Activated CD4-positive, alpha-beta T cell treated with anti-CD3 and anti-CD28 coated beads, Interleukin-2, Interleukin-4, amounts not matched to agents 100 ng/mL and 50 ng/mL, durations not matched to agents 16 hours and 8 hours (primary cell): ENCODE results near the gene VEGFC.

Experiments used
- DNase-seq: peaks from one replicate; pipeline ENCODE4 v3.0.0-alpha.2; 2020; ENCODE audit warnings: low spot score

The VEGFC gene

GRCh38 chr4:176761872-176762271 lies 30.9 kb downstream of the VEGFC start:
- DNase-seq, result no peak

GRCh38 chr4:176760471-176760870 lies 32.3 kb downstream of the VEGFC start:
- no peak for DNase-seq

DNA sequence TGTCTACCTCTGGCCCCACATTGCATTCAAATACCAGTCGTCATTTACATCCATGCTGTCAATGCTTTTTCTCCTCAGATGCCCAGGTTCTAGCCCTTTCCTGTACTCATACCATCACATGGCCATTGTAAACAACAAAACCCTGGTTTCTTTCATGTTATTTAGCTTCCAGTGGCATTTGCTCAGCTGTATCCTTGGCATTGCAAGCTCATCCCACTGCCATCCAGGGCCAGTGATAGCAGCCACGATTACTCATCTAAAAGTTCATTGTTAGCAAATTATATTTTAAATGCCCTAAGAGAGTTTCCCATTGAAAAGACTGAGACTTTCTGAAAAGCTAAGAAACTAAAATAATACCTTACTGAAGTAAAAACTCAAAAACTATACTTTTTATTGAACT lies 34.0 kb downstream of the VEGFC start:
- no peak for DNase-seq

DNA sequence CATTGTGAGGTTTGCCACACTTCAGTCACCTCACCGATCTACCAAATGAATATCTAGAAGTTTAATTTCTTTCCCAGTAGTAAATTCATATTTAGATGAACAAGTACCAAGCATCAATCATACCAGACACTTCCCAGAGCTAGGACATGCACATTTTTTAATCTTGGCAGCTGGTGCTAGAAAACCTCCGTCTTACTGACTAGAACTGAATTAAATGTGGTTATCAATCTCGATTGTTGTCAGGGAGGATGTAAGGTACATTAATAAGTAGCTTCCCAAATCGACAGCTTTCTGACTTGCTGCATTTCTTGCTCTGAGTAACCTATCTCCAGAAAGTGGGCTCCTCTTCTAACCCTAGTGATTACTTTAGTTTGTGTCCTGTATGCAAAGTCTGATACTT lies 34.4 kb downstream of the VEGFC start:
- no peak for DNase-seq

- DNase-seq, result no peak
Measured at GRCh38 chr4:176755613-176756012, 37.1 kb downstream of the VEGFC start.

- no peak for DNase-seq
Measured at GRCh38 chr4:176755001-176755400, 37.7 kb downstream of the VEGFC start.

- no peak for DNase-seq
Measured at GRCh38 chr4:176753049-176753448, 39.7 kb downstream of the VEGFC start.

GRCh38 chr4:176752191-176752749 lies 40.5 kb downstream of the VEGFC start:
- no peak for DNase-seq

- DNase-seq, result no peak
Measured at GRCh38 chr4:176751061-176751460, 41.7 kb downstream of the VEGFC start.

- no peak for DNase-seq
Measured at GRCh38 chr4:176746846-176747245, 45.9 kb downstream of the VEGFC start.

GRCh38 chr4:176745902-176746301 lies 46.8 kb downstream of the VEGFC start:
- no peak for DNase-seq

DNA sequence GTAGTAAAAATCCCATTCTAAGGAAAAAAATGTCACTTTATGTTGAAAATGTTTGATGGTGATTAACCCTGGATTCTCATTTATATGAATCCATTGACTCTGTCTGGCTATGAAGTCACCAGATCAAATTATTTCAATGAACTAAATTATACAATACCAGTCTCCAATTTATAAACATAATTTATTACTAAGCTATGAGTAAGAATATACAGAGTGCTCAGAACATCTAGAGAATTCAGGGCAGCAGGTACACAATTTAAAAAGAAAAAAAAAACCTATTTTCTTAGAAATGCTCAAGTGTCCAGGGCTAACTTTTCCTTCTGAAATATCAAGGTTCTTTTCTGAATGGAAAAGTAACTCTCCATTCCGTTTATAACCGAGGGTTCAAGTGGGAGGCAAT lies 48.6 kb downstream of the VEGFC start:
- no peak for DNase-seq

- no peak for DNase-seq
Measured at GRCh38 chr4:176742211-176742610, 50.5 kb downstream of the VEGFC start.

GRCh38 chr4:176741253-176741652 lies 51.5 kb downstream of the VEGFC start:
- no peak for DNase-seq

- no peak for DNase-seq
Measured at GRCh38 chr4:176735300-176735699, 57.4 kb downstream of the VEGFC start.

DNA sequence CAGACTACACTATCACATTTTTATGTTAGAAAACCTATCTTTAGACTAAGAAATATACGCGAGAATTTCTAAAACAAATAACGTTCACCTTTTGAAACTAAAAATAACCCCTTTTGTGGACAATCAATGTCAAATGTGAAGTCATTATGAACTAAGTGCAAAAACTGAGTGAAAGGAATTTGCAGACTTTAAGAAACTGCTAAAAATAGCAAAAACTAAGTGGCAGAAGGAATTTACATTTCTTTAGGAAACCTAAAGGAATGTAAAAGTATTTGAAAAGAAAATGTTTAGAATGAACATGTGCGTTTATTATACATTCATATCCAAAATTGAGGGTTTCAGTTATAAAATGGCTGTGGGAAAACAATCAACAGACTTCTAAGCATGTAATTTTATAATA lies 58.3 kb downstream of the VEGFC start:
- no peak for DNase-seq

DNA sequence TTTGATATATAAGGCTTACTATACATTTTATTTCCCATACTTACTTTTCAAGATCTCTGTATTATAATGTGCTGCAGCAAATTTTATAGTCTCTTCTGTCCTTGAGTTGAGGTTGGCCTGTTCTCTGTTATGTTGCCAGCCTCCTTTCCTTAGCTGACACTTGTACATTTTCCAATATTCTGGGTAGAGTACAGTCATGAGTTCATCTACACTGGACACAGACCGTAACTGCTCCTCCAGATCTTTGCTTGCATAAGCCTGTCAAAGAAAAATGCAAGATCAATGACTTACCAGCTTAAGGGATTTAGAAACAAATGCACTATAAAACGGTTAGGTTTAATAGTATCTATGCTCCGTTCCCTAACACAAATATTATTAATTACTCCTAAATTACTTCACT lies 63.2 kb downstream of the VEGFC start:
- DNase-seq, result no peak

DNA sequence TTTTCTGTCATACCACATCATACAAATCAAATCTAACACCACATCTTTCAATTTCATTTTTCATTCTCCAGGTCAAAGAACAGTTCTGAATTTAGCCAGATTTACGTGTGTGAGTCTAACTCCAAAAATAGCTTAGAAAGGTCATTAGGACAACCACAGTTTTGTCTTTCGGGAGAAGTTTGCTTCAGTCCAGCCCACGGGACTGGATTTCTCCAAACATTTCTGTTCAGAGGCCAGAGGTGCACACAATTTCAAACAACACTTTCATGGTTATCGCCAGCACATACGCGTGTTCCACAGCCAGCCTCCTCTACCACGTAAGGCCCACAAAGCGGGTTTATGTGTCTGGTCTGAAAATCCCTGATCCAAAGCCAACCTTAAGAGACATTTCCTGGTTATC lies 65.9 kb downstream of the VEGFC start:
- no peak for DNase-seq

GRCh38 chr4:176721459-176721858 lies 71.3 kb downstream of the VEGFC start:
- DNase-seq, result no peak

- no peak for DNase-seq
Measured at GRCh38 chr4:176718881-176719280, 73.8 kb downstream of the VEGFC start.

DNA sequence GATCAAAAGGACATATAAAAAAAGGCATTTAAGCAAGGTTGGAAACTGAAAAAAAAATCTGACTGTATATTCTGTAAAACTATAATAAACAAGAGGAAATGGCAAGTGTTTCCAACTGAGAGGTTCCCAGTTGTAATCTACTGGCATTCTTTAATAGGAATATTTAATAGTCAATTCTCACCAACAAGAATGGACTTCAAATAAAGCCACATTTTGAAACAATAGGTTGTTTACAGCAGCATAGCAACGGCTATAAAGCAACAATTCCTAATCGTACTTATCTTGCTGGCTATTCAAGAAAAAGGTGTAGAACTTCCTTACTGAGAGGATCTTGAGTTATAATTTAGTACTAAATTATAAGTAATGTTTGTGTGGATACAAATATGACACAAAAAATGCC lies 75.5 kb downstream of the VEGFC start:
- no peak for DNase-seq

- no peak for DNase-seq
Measured at GRCh38 chr4:176709417-176709816, 83.3 kb downstream of the VEGFC start.

- DNase-seq, result no peak
Measured at GRCh38 chr4:176708771-176709311, 83.9 kb downstream of the VEGFC start.

DNA sequence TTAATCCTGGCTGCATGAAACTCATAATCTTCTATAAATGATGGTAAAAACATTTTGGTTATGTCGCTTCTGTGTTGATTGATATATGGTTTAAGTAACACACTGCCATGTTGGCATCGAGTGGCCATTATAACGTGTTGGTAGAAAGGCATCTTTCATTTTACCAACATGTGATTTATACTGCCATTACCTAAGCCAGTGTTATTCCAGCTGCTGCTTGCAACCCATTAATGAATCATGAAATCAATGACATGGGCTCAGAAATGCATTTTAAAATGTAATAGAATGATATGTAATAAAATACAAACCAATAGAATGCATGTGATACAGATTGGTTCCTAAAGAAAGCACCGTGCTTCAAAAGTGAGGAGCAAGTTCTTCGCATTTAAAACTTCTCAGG lies 102.0 kb downstream of the VEGFC start:
- no peak for DNase-seq
